Esophagus muscularis mucosa (tissue), 4 donors: ENCODE data around the gene PAPSS2. TPM values are rescaled to one million over a fixed set of nuclear protein-coding genes. Genes with fewer than 3 reads are reported as not detected.
A peak's percentile ranks its signal among the peaks of the same experiment; 100 is the strongest.

ENCODE experiments used
- DNase-seq: peaks from one replicate; pipeline ENCODE4 v3.0.0-alpha.2; 2017; ENCODE audit errors: extremely low spot score
- H3K27ac ChIP-seq, 4 donors: fragments of 200-600 bp; sonication (generic); replicated peaks in 1 of 4; 1 replicate in 3 of 4; 2 replicates in 1 of 4; pipeline ENCODE4 v1.5.1; 2016 to 2019; ENCODE audit warnings: mild to moderate bottlenecking in 1 of 4
- H3K27me3 ChIP-seq, 4 donors: fragments of 200-600 bp; sonication (generic); one replicate each; pipeline versions ENCODE4 v1.5.1 to v1.6.0; 2016 to 2019
- H3K36me3 ChIP-seq, 4 donors: fragments of 200-600 bp; sonication (generic); one replicate each; pipeline ENCODE4 v1.5.1; 2016 to 2019
- H3K4me1 ChIP-seq, 4 donors: fragments of 200-600 bp; sonication (generic); one replicate each; pipeline ENCODE4 v1.5.1; 2016 to 2019
- H3K4me3 ChIP-seq, 4 donors: fragments of 200-600 bp; sonication (generic); 1 replicate in 2 of 4; 2 replicates in 2 of 4; pipeline ENCODE4 v1.5.1; 2016 to 2019; ENCODE audit warnings: mild to moderate bottlenecking in 4 of 4, moderate library complexity in 1 of 4
- H3K9me3 ChIP-seq, 4 donors: fragments of 200-600 bp; sonication (generic); 1 replicate in 3 of 4; 2 replicates in 1 of 4; pipeline ENCODE4 v1.5.1; 2016 to 2019
- CTCF ChIP-seq, 3 experiments: fragments of 200-600 bp in 2 of 3; fragments of 450-650 bp in 1 of 3; sonication (generic) in 2 of 3; IDR thresholded peaks; one replicate each; pipeline ENCODE4 v1.5.1; 2017 to 2019; ENCODE audit warnings: antibody characterized with exemption in 3 of 3, mild to moderate bottlenecking in 2 of 3, moderate library complexity in 1 of 3
- EP300 ChIP-seq: sonication (generic); formaldehyde crosslinking; IDR thresholded peaks from one replicate; pipeline ENCODE4 v1.6.1; 2017; ENCODE audit warnings: antibody characterized with exemption
- POLR2A ChIP-seq: fragments of 450-650 bp; IDR thresholded peaks from one replicate; pipeline ENCODE4 v1.6.1; 2017; ENCODE audit warnings: antibody characterized with exemption, moderate library complexity, mild to moderate bottlenecking, low read depth
- POLR2AphosphoS5 ChIP-seq, 2 donors: sonication (generic); formaldehyde crosslinking; IDR thresholded peaks; one replicate each; pipeline ENCODE4 v1.6.1; 2017; ENCODE audit warnings: antibody characterized with exemption in 2 of 2
- WGBS: methylation state at CpG from one replicate; pipeline ENCODE4 v1.1.5; 2018; 5-methylcytosine and 5-hydroxymethylcytosine counted together
- intact Hi-C: fragments of 100-400 bp; cut with DNase I; formaldehyde crosslinking; loops from one replicate; pipeline ENCODE4 v1.15.1; 2023
- total RNA-seq, 4 donors: library from RNA; depleted of rRNA; stranded (reverse); fragments of >200 nt; gene quantifications; one replicate each; pipeline versions ENCODE4 v1.1.0 to v1.2.1, GENCODE V29; 2016

The PAPSS2 gene
- total RNA-seq, 4 donors from 2014 or later, result 9.6 to 16.7 (median 14.9) TPM

GRCh38 chr10:87707254-87707653 is 47.6 kb downstream of the PAPSS2 start:
- DNase-seq, result no peak
- intact Hi-C loops, result no loop called here
- TF ChIP-seq CTCF (IDR thresholded peaks at IDR 0.05) (no peak), EP300 (no peak), POLR2AphosphoS5 (IDR thresholded peaks at IDR 0.05) (no peak), POLR2A (no peak)
- Histone ChIP-seq H3K27ac (no peak overlapping the region), H3K4me1 (no peaks in the 10 kb centered on the region), H3K4me3 (no peak overlapping the region), H3K9me3 (no peaks in the 10 kb centered on the region), H3K36me3 (peaks cover 0 to 7% (median 2%) of the 10 kb centered on the region in 4 donors), H3K27me3 (no peaks in the 10 kb centered on the region)
- WGBS, result 95% methylated on average over 4 of the region's 4 CpGs

GRCh38 chr10:87712913-87713616 is 53.4 kb downstream of the PAPSS2 start:
- Histone ChIP-seq H3K27me3 (no peaks in the 10 kb centered on the region), H3K36me3 (peaks cover 0 to 7% (median 2%) of the 10 kb centered on the region in 4 donors), H3K4me1 (peaks cover 6 to 13% (median 9%) of the 10 kb centered on the region in 4 donors), H3K4me3 (no peak overlapping the region), H3K9me3 (no peaks in the 10 kb centered on the region), H3K27ac (peak overlapping the region in 2 of 4 donors; percentile 11 to 23)
- intact Hi-C loops, result no loop called here
- TF ChIP-seq CTCF (IDR thresholded peaks at IDR 0.05) (no peak), EP300 (no peak), POLR2A (no peak), POLR2AphosphoS5 (IDR thresholded peaks at IDR 0.05) (no peak)
- 79% methylated on average over 11 of the region's 11 CpGs for WGBS
- DNase-seq, result peak; percentile 42

- peak overlapping the region in 2 of 4 donors; percentile 11 to 23 for H3K27ac ChIP-seq
- TF ChIP-seq CTCF (IDR thresholded peaks at IDR 0.05) (no peak), POLR2A (no peak), POLR2AphosphoS5 (IDR thresholded peaks at IDR 0.05) (no peak), EP300 (no peak)
- no peaks in the 10 kb centered on the region for H3K9me3 ChIP-seq
- peaks cover 6 to 13% (median 9%) of the 10 kb centered on the region in 4 donors for H3K4me1 ChIP-seq
- H3K36me3 ChIP-seq, result peaks cover 0 to 7% (median 2%) of the 10 kb centered on the region in 4 donors
- H3K27me3 ChIP-seq, result no peaks in the 10 kb centered on the region
- DNase-seq, result peak; percentile 24
- WGBS, result 73% methylated on average over 3 of the region's 3 CpGs
- intact Hi-C loops, result no loop called here
- H3K4me3 ChIP-seq, result no peak overlapping the region
These were observed 54.0 kb downstream of the PAPSS2 start for GRCh38 chr10:87713707-87714106.

- H3K4me1 ChIP-seq, result peaks cover 6 to 13% (median 9%) of the 10 kb centered on the region in 4 donors
- intact Hi-C loops, result no loop called here
- H3K27me3 ChIP-seq, result no peaks in the 10 kb centered on the region
- no peak overlapping the region for H3K4me3 ChIP-seq
- H3K27ac ChIP-seq, result peak overlapping the region in 3 of 4 donors; percentile 12 to 49 (median 16)
- WGBS, result 53% methylated on average over 3 of the region's 3 CpGs
- no peaks in the 10 kb centered on the region for H3K9me3 ChIP-seq
- peak; percentile 90 for DNase-seq
- H3K36me3 ChIP-seq, result peaks cover 0 to under 1% (median 0%) of the 10 kb centered on the region in 4 donors
- TF ChIP-seq POLR2AphosphoS5 (IDR thresholded peaks at IDR 0.05), result no peak
- no peak for TF ChIP-seq POLR2A
- TF ChIP-seq EP300, result no peak
- no peak for TF ChIP-seq CTCF (IDR thresholded peaks at IDR 0.05)
These were observed 56.1 kb downstream of the PAPSS2 start for GRCh38 chr10:87715552-87716347.
